Retinal pigment epithelial cell (primary cell): ENCODE measurements around the gene GFPT2.

Source experiments
- DNase-seq: peaks from one replicate; pipeline ENCODE4 v3.0.0-alpha.2; 2010; ENCODE audit warnings: low read depth
- H3K4me3 ChIP-seq: 2 replicates; pipeline ENCODE4 v1.5.1; 2011; ENCODE audit warnings: mild to moderate bottlenecking, low read length, control low read depth, moderate library complexity
- TF ChIP-seq, protein P1 (sequence below): conservative IDR thresholded peaks from 2 replicates; pipeline ENCODE4 v1.5.1; 2011; ENCODE audit warnings: low read depth, low read length, control low read depth, inconsistent platforms

The GFPT2 gene

GRCh38 chr5:180371949-180372348 lies 18.8 kb upstream of the GFPT2 start:
- DNase-seq, result no peak
- no peak overlapping the region for H3K4me3 ChIP-seq
- TF ChIP-seq, protein P1, sequence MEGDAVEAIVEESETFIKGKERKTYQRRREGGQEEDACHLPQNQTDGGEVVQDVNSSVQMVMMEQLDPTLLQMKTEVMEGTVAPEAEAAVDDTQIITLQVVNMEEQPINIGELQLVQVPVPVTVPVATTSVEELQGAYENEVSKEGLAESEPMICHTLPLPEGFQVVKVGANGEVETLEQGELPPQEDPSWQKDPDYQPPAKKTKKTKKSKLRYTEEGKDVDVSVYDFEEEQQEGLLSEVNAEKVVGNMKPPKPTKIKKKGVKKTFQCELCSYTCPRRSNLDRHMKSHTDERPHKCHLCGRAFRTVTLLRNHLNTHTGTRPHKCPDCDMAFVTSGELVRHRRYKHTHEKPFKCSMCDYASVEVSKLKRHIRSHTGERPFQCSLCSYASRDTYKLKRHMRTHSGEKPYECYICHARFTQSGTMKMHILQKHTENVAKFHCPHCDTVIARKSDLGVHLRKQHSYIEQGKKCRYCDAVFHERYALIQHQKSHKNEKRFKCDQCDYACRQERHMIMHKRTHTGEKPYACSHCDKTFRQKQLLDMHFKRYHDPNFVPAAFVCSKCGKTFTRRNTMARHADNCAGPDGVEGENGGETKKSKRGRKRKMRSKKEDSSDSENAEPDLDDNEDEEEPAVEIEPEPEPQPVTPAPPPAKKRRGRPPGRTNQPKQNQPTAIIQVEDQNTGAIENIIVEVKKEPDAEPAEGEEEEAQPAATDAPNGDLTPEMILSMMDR, result no peak

DNA sequence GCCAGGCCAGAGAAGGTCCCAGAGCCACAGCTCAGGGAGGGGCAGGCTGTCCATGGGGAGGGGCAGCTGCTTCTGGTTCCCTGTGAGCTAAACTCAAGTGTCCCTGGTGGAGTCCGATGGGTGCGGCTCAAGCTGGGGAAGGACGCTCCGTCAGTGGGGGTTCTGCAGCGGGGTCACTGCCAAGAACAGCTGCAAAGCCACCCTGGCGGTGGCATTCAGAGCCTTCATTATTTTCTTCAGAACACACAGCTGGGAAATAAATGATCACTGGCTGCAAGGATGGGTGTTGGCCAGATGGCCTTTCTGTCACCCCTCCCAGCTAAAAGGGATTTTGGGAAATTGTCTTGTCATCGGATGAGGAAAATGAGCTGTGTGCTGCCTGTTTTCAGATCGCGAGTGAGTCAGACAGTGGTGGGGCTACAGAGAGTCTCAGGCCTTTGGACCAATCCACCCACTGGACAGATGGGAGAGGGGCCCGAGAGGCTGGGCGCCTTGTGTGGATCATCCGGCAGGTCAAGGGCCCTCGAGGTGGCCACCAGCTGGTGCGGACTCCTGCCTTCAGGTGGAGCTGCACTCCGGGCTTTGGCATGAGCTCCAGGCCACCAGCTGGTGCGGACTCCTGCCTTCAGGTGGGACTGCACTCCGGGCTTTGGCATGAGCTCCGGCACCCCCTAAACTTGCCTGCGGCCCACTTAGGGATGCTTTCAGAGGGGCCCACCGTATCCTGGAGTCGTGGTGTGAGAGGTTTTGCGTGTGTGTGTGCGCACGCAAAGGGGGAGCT lies 17.9 kb upstream of the GFPT2 start:
- TF ChIP-seq, protein P1, result no peak
- H3K4me3 ChIP-seq, result no peak overlapping the region
- no peak for DNase-seq

GRCh38 chr5:180367991-180368390 lies 14.9 kb upstream of the GFPT2 start:
- TF ChIP-seq, protein P1, result no peak
- DNase-seq, result no peak
- H3K4me3 ChIP-seq, result no peak overlapping the region

DNA sequence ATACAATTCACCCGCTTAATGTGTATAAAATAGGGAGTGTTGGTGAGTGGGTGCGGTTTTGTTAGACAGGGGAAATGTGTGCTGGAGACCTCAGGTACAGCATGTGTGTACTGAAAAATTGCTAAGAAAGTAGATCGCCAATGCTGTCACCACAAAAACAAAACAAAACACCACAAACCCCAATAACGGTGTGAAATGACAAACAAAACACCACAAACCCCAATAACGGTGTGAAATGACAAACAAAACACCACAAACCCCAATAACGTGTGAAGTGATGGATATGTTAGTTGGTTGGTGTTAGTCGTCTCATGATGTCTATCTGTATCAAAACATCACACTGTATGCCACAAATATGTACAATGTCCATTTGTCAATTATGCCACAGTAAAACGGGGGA lies 14.2 kb upstream of the GFPT2 start:
- TF ChIP-seq, protein P1, result no peak
- no peak overlapping the region for H3K4me3 ChIP-seq
- no peak for DNase-seq

GRCh38 chr5:180366326-180366725 lies 13.2 kb upstream of the GFPT2 start:
- TF ChIP-seq, protein P1, result no peak
- H3K4me3 ChIP-seq, result no peak overlapping the region
- DNase-seq, result no peak

DNA sequence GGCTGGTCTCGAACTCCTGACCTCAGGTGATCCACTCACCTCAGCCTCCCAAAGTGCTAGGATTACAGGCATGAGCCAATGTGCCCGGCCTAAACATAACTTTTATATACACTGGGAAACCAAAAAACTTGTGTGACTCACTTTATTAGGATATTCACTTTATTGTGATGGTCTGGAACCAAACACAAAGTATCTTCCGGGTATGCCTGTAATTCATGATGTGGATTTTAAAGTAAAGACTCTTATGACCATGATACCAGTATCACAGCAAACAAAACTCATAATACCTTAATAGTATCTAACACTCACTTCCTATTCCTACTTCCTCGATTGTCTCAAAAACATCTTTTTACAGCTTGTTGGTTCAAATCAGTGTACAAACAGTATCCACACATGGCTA lies 12.7 kb upstream of the GFPT2 start:
- DNase-seq, result no peak
- TF ChIP-seq, protein P1, result no peak
- no peak overlapping the region for H3K4me3 ChIP-seq

DNA sequence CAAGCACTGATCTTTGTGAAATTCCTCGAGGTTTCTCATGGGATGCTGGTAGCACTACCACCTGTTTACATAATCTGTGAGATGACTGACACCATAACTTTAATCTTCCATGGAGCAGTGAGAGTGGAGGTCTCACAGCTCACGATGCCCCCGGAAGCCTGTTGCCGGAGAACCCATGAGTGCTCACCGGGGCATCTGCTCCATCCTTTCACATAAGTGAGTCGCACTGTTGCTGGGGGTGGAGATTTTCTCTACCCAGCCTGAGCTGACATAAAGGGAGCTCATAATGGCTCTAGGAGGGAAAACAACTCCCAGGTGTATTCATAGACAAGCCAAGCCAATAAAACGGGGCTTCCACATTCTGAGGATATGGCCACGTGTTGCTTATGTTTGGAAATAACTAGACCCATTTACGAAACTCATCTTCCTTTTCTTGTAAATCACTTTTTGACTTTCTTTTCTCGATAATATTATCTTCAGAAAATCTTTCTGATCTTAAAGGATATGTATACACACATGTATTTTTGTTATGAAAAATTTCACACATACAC lies 11.2 kb upstream of the GFPT2 start:
- no peak for DNase-seq
- H3K4me3 ChIP-seq, result no peak overlapping the region
- TF ChIP-seq, protein P1, result no peak
